ENCODE data around the gene CAB39L. TPM values are rescaled to one million over a fixed set of nuclear protein-coding genes. Genes with fewer than 3 reads are reported as not detected.
A peak's percentile ranks its signal among the peaks of the same experiment; 100 is the strongest.
"Not testable (repeated sequence)": the region's sequence is repeated elsewhere in the genome, so short reads cannot be mapped to it uniquely, and the experiment has no call there.

Gene CAB39L
- total RNA-seq, 1 donor from 2014 or later = 13.3 TPM

GRCh38 chr13:49341941-49342340, 101.9 kb downstream of the CAB39L start:
- no peak for TF ChIP-seq CTCF (IDR thresholded peaks at IDR 0.05; ENCODE audit: unreplicated experiment)
- Mint-ChIP-seq H3K36me3 (peaks cover 2% of the 10 kb centered on the region), H3K27ac (no peak overlapping the region), H3K27me3 (ENCODE audit: low read depth) (no peaks in the 10 kb centered on the region), H3K4me3 (no peak overlapping the region), H3K4me1 (peaks cover 17% of the 10 kb centered on the region), H3K9me3 (no peaks in the 10 kb centered on the region)
- no peak for DNase-seq (ENCODE audit: low spot score in 2 of 2, unreplicated experiment in 2 of 2)

DNA sequence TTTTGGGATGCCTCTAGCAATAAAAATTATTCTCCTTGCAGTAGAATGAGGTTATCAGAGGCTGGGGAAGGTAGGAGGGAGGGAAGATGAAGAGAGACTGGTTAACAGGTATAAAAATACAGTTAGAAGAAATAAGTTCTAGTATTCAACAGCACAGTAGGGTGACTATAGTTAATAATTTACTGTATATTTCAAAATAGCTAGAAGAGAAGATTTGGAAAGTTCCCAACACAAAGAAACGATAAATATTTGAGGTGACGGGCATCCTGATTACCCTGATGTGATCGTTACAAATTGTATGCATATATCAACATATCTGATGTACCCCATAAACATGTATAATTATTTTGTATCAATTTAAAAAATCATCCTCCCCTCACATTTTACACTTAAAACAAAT, 102.3 kb downstream of the CAB39L start:
- TF ChIP-seq CTCF (IDR thresholded peaks at IDR 0.05; ENCODE audit: unreplicated experiment) = no peak
- Mint-ChIP-seq H3K27ac (no peak overlapping the region), H3K36me3 (peaks cover 2% of the 10 kb centered on the region), H3K9me3 (no peaks in the 10 kb centered on the region), H3K27me3 (ENCODE audit: low read depth) (no peaks in the 10 kb centered on the region), H3K4me3 (no peak overlapping the region), H3K4me1 (peaks cover 19% of the 10 kb centered on the region)
- DNase-seq (ENCODE audit: low spot score in 2 of 2, unreplicated experiment in 2 of 2) = no peak

- Mint-ChIP-seq H3K27me3 (ENCODE audit: low read depth) (no peaks in the 10 kb centered on the region), H3K4me1 (peaks cover 31% of the 10 kb centered on the region), H3K4me3 (no peak overlapping the region), H3K36me3 (peaks cover 2% of the 10 kb centered on the region), H3K27ac (no peak overlapping the region), H3K9me3 (no peaks in the 10 kb centered on the region)
- DNase-seq (ENCODE audit: low spot score in 2 of 2, unreplicated experiment in 2 of 2) = no peak
- TF ChIP-seq CTCF (IDR thresholded peaks at IDR 0.05; ENCODE audit: unreplicated experiment) = no peak
Observed at GRCh38 chr13:49340161-49340560, 103.7 kb downstream of the CAB39L start.

DNA sequence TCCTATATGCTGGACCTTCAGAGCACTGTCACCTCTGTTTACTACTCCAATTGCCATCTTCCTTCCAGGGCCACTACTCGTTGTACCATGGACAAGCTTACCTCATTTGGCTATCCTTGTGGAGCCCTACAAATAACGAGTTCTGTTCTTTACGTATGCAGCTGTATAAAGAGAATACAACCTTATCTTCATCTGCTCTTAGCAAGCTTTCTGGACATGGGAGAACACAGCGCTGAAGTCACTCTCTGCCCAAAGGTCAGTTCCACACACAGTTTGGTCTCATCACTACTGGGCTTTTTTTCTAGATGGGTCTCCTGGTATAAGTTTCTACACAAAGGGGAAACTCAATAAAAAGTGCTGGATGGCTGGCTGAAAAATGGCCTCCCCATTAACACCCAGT, 107.2 kb downstream of the CAB39L start:
- H3K4me1 Mint-ChIP-seq = peaks cover 41% of the 10 kb centered on the region
- H3K27ac Mint-ChIP-seq = no peak overlapping the region
- peaks cover 2% of the 10 kb centered on the region for H3K36me3 Mint-ChIP-seq
- DNase-seq (ENCODE audit: low spot score in 2 of 2, unreplicated experiment in 2 of 2) = no peak
- TF ChIP-seq CTCF (IDR thresholded peaks at IDR 0.05; ENCODE audit: unreplicated experiment) = no peak
- H3K9me3 Mint-ChIP-seq = no peaks in the 10 kb centered on the region
- H3K4me3 Mint-ChIP-seq = no peak overlapping the region
- H3K27me3 Mint-ChIP-seq (ENCODE audit: low read depth) = peaks cover 3% of the 10 kb centered on the region

- TF ChIP-seq CTCF (IDR thresholded peaks at IDR 0.05; ENCODE audit: unreplicated experiment) = no peak
- Mint-ChIP-seq H3K36me3 (no peaks in the 10 kb centered on the region), H3K9me3 (no peaks in the 10 kb centered on the region), H3K27ac (no peak overlapping the region), H3K4me3 (no peak overlapping the region), H3K4me1 (peaks cover 40% of the 10 kb centered on the region), H3K27me3 (ENCODE audit: low read depth) (peaks cover 3% of the 10 kb centered on the region)
- DNase-seq (ENCODE audit: low spot score in 2 of 2, unreplicated experiment in 2 of 2) = no peak
Observed at GRCh38 chr13:49330546-49330864, 113.4 kb downstream of the CAB39L start.

- Mint-ChIP-seq H3K9me3 (no peaks in the 10 kb centered on the region), H3K36me3 (no peaks in the 10 kb centered on the region), H3K27me3 (ENCODE audit: low read depth) (peaks cover 3% of the 10 kb centered on the region), H3K4me3 (no peak overlapping the region), H3K4me1 (peaks cover 37% of the 10 kb centered on the region), H3K27ac (peak overlapping the region; percentile 71)
- no peak for DNase-seq (ENCODE audit: low spot score in 2 of 2, unreplicated experiment in 2 of 2)
- TF ChIP-seq CTCF (IDR thresholded peaks at IDR 0.05; ENCODE audit: unreplicated experiment) = no peak
Observed at GRCh38 chr13:49329831-49330545, 113.9 kb downstream of the CAB39L start.

DNA sequence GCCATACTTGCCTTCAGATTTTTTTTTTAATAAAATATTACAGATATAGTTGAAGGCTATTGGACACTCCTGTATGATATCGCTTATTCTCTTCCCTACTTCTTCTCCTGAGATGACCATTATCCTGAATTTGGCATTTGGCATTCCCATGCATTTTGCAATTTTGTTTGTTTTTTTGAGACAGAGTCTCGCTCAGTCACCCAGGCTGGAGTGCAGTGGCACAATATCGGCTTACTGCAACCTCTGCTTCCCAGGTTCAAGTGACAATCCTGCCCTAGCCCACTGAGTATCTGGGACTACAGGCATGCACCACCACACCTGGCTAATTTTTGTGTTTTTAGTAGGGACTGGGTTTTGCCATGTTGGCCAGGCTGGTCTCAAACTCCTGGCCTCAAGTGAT, 116.7 kb downstream of the CAB39L start:
- DNase-seq (ENCODE audit: low spot score in 2 of 2, unreplicated experiment in 2 of 2); H3K27ac Mint-ChIP-seq; H3K4me3 Mint-ChIP-seq; H3K9me3 Mint-ChIP-seq; H3K36me3 Mint-ChIP-seq; H3K27me3 Mint-ChIP-seq (ENCODE audit: low read depth): not testable (repeated sequence)
- H3K4me1 Mint-ChIP-seq = peaks cover 18% of the 10 kb centered on the region
